HG03439 (cell line): ENCODE measurements around the gene ACTBL2.
"Not testable (repeated sequence)": the region's sequence is repeated elsewhere in the genome, so short reads cannot be mapped to it uniquely, and the experiment has no call there.

Source experiments
- ATAC-seq: cut with Tn5 transposase; IDR thresholded peaks from one replicate; pipeline ENCODE4 v1.9.1; 2021; ENCODE audit warnings: mild to moderate bottlenecking, moderate library complexity; ENCODE audit not compliant: unreplicated experiment

ACTBL2 gene

GRCh38 chr5:57494104-57495098 lies 11.8 kb upstream of the ACTBL2 start:
- peak; percentile 59 for ATAC-seq

DNA sequence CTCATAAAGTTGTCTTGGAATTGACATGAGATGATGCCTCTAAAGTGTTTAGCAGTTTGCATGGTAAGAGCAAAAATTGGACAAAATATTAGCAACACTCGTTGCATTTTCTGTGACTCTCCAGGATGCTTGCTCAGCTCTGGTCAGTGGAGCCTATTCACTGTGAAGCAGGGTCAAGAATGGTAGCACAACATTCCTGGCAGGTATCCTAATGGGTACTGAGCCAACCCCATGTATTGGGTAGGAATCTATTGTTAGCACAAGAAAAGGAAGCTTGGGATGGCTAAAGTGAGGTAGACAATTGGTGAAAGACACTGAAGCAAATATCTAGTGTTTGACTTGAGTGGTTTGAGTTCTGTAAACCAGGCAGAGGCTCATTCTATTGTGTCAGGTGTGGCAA lies 10.4 kb upstream of the ACTBL2 start:
- ATAC-seq, result no peak

GRCh38 chr5:57492632-57493031 lies 10.0 kb upstream of the ACTBL2 start:
- no peak for ATAC-seq

DNA sequence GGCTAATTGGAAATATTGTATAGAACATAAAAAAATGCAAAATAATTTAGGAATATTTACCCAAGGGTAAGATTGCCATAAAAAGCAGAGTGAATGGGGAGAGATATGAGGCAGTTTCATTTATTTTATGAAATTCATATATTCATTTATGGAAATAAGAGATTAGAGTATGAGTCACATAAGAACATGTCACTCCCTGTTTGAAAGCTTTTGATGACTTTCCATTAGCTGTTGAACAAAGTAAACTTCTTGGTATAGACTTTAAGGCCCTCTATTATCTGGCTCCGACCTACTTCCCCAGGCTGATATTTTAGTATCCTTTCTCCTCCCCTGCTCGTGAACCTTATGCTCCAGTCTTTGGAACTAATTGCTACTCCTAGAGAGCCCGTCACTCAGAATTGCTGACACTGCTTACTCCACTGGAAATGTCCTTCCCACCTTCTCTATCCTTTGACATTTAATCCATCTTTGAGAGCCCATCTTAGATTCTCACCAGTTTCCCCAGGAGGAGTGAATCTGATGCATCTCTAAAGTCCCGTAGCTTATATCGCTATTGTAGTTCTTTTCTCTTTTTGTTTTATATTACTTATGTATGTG lies 8.9 kb upstream of the ACTBL2 start:
- no peak for ATAC-seq

DNA sequence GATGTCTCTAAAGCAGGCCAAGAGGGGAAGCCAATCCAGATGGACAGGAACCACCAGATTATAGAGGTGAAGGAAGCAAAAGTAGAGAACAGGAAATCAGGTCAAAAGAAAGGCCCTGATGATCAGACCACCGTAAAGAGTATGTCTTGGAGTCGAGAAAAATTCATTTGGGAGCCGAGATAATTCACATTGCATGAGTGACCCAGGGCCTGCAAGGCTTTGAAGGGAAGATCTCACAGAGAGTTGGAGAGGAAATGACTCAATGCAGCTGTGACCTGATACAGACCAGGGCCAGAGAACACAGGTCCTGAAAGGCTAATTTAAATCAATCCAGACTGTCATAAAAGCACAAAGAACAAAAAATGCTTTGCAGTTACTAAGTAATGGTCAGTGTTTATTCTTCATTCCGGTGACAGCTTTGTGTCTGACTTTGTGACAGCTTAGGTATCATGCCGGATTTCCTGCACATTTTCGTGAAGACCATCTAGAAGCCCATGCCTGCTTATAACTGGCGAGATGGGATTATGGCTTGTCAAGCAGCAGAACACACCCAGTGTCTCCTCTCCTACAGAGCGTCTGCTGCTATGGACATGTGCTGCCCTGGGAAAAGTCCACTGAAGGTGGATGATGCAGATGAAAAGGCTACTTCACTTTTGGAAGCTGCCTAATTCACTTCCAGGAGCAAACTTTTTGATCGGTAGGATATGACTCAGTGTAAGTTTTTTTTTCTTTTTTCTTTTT lies 5.8 kb upstream of the ACTBL2 start:
- ATAC-seq, result no peak

DNA sequence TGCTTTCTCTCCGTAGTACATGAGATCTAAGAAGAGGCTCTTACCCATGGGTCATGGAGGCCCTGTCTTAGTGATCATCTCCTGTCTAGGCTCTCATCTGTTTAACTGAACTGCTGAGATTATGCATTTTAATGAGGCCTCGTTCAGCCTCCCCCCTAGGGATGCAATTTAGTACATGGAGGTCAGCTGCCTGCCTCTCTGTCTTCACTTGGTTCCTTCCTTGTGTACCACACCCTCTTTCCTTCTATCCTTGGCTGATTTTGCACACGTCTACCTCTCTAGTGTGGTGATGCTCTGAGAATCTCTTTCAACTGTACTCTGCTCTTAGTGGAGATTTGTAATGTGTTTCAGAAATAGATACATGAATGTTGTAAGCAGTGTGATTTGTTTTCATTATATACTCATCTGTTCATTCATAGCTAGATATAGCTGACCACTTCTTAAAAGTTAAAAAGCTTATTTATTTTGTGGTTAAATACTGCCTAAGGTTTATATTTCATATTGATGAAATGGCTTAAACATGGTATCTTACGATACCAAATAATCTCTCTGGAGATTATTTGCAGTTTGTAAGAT lies 3.5 kb upstream of the ACTBL2 start:
- no peak for ATAC-seq

- no peak for ATAC-seq
These were observed 3.8 kb downstream of the ACTBL2 start for GRCh38 chr5:57478826-57479225.

GRCh38 chr5:57476601-57477056 lies 6.0 kb downstream of the ACTBL2 start:
- no peak for ATAC-seq

DNA sequence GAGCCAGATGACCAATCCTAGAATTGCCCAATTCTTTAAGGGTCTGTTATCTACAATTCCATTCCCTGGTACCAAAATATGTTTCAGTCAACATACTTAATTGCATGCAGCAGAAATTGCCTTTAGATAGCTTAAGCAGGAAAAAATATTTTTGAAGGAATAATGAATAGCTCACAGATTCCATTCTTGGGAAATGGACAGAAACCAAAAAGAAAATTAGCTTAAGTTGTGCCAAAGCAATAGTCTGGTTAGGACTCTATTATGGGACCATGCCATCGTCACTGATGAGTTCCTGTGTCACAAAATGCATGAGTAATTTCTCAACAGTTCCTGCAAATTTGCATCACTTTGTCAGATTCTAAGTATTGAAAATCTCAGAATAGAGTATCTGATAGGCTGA lies 12.3 kb downstream of the ACTBL2 start:
- ATAC-seq, result no peak

GRCh38 chr5:57468481-57469163 lies 14.0 kb downstream of the ACTBL2 start:
- ATAC-seq, result no peak

- no peak for ATAC-seq
These were observed 16.1 kb downstream of the ACTBL2 start for GRCh38 chr5:57466544-57466943.

DNA sequence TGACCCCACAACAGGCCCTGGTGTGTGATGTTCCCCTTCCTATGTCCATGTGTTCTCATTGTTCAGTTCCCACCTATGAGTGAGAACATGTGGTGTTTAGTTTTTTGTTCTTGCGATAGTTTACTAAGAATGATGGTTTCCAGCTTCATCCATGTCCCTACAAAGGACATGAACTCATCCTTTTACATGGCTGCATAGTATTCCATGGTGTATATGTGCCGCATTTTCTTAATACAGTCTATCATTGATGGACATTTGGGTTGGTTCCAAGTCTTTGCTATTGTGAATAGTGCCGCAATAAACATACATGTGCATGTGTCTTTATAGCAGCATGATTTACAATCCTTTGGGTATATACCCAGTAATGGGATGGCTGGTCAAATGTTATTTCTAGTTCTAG lies 22.6 kb downstream of the ACTBL2 start:
- not testable (repeated sequence) for ATAC-seq

- ATAC-seq, result no peak
These were observed 24.2 kb downstream of the ACTBL2 start for GRCh38 chr5:57458443-57458842.

- no peak for ATAC-seq
These were observed 26.0 kb downstream of the ACTBL2 start for GRCh38 chr5:57456531-57457135.

DNA sequence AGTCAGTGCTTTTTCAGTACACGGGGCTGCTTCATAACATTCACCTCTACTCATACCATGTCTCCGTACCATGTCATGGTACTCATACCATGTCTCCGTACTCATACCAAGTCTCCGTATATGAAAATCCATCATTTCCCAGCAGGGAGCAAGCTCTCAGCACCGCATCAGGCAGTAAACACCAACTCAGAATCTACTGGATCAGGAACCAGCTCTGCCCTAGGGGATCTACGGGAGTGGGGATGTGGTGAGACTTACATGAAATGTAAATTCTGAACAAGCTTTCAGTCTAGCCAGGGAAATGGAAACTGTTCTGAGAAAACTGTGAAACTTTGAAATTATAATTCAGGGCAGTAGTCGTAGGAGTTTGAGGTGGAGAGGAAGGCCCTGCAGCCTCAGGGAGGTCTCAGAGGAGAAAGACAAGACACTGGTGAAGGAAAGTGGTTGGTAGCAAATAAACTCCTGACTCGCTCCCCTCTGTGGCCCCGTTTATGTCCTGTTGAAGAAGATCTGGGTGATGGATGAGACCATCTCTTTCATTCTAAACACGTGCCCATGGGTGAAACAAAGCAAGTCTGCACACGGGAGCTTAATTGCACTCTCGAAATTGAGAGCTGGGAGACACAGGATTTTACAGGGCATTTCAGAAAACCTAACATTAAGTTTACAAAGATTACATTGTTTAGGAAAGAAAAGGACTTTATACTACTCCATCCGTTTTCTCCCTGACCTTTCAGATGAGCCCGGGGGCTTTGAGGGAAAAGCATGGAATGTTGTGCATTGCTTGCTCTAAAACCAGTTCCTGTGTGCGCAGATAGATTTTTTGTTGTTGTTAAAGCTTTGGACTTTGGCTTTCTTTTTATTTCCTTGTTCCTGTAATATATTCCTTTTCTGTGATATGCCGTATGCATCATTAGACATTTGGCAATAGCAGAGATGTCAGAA lies 26.8 kb downstream of the ACTBL2 start:
- ATAC-seq, result no peak

- ATAC-seq, result no peak
These were observed 27.7 kb downstream of the ACTBL2 start for GRCh38 chr5:57454896-57455295.

DNA sequence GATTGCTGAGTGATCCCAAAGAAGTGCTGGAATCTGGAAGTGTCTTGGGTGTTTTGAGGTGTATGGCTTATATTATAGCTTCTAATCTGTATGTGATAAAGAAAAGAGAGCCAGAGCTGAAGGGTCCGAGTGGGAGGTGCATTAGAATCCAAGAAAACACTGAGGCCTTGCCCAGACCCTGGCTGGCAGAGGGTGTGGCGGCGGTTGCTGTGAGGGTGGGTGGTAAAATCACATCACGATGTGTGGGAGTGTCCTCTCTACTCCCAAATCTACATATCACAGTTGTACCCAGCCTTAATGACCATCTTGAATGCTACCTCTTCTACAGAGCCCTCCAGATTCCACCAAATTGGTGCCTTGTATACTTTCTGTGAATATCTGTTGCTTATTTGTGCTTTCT lies 28.9 kb downstream of the ACTBL2 start:
- ATAC-seq, result no peak

- ATAC-seq, result no peak
These were observed 29.7 kb downstream of the ACTBL2 start for GRCh38 chr5:57452885-57453284.
